ENCODE measurements around the gene AP1G1.

GRCh38 chr16:71698491-71698890 lies 110.1 kb downstream of the AP1G1 start:
- no peak for TF ChIP-seq CTCF (conservative IDR thresholded peaks at IDR 0.05; ENCODE audit: low read depth, low read length)
- TF ChIP-seq EZH2phosphoT487 (IDR thresholded peaks at IDR 0.05; ENCODE audit: borderline replicate concordance, low read length) = no peak
- no peak for TF ChIP-seq EZH2 (IDR thresholded peaks at IDR 0.05; ENCODE audit: low read length, unreplicated experiment)

Measured in PC-3 (cell line).